Motor neuron (in vitro differentiated cells): ENCODE results near the gene ZNF512B. TPM values are rescaled to one million over a fixed set of nuclear protein-coding genes. Genes with fewer than 3 reads are reported as not detected.
"Not testable (repeated sequence)": the region's sequence is repeated elsewhere in the genome, so short reads cannot be mapped to it uniquely, and the experiment has no call there.

Experiments
- ATAC-seq, 8 experiments: fragments of 200-7000 bp; cut with Tn5 transposase; replicated peaks in 6 of 8; 2 replicates each; pipeline ENCODE4 v1.8.0; 2021; ENCODE audit warnings: mild to moderate bottlenecking in 8 of 8, moderate library complexity in 8 of 8
- H3K27ac ChIP-seq, 2 donors: fragments of 250-450 bp; sonication (Bioruptor Pico); 2 replicates each; pipeline ENCODE4 v1.9.0; 2021; ENCODE audit warnings: antibody characterized with exemption in 2 of 2, mild to moderate bottlenecking in 2 of 2, moderate library complexity in 1 of 2
- H3K4me1 ChIP-seq, 2 donors: fragments of 250-450 bp; sonication (Bioruptor Pico); replicated peaks in 1 of 2; 2 replicates each; pipeline ENCODE4 v1.6.1; 2021; ENCODE audit warnings: antibody characterized with exemption in 2 of 2, mild to moderate bottlenecking in 2 of 2, moderate library complexity in 1 of 2
- H3K4me3 ChIP-seq, 5 donors: fragments of 250-450 bp; sonication (Bioruptor Pico); 2 replicates each; pipeline ENCODE4 v1.9.0; 2021; ENCODE audit warnings: antibody characterized with exemption in 5 of 5, mild to moderate bottlenecking in 5 of 5, moderate library complexity in 4 of 5
- WGBS, 10 experiments: fragments of 450-650 bp; shearing (Covaris generic); methylation state at CpG; one replicate each; pipeline ENCODE4 v1.0.0; 2022; 5-methylcytosine and 5-hydroxymethylcytosine counted together
- in situ Hi-C, 9 experiments: fragments of 400-800 bp; cut with MboI; loops; one replicate each; pipeline ENCODE4 v1.15.0; 2021; ENCODE audit warnings: low sequenced_read_pairs in 9 of 9, low pct_unique_long_range_greater_than_20kb in 2 of 9; ENCODE audit not compliant: unreplicated experiment in 9 of 9
- total RNA-seq, 8 experiments: library from RNA; unstranded; fragments of 300-600 nt; gene quantifications; 2 replicates each; pipeline versions ENCODE4 v1.2.3 to v1.2.4, GENCODE V29; 2022

Gene ZNF512B
- total RNA-seq, 8 experiments from 2014 or later, result 9.3 to 27.9 (median 16.3) TPM

DNA sequence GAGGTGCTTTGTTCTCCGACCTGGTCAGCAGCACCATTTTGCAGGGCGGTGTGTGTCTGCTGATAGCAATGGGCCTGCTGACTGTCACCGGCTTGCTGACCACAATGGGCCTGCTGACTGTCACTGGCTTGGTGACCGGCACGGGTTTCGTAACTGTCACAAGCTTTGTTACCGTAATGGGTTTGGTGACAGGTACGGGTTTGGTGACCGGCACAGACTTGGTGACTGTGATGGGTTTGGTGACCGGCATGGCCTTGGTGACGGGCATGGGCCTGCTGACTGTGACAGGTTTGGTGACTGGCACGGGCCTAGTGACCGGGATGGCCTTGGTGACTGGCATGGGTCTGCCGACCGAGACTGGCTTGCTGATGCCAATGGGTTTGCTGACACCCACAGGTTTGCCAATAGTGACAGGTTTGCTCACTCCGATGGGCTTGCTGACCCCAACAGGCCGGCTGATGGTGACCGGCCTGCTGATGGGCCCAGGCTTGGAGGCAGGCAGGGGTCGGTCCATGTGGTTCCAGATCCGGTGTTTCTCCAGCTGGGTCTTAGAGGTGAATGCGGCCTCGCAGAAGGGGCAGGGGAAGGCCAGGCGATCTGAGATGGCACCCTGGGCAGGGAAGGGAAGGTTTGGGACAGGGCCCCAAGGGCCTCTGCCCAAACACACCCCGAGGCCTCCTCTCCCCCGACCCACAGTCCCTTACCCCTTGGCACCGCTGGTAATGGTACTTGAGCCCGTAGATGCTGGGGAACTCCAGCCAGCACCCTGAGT is 3.4 kb downstream of the ZNF512B start:
- no peak for ATAC-seq
- H3K27ac ChIP-seq, result no peak overlapping the region
- no peak overlapping the region for H3K4me3 ChIP-seq
- in situ Hi-C loops, result no loop called here
- 100% methylated on average over 1 to 2 of the region's 27 CpGs; no CpG with 5 or more reads in 7 of the 10 experiments for WGBS, 10 experiments
- peaks cover 12 to 13% of the 10 kb centered on the region in 2 donors for H3K4me1 ChIP-seq

DNA sequence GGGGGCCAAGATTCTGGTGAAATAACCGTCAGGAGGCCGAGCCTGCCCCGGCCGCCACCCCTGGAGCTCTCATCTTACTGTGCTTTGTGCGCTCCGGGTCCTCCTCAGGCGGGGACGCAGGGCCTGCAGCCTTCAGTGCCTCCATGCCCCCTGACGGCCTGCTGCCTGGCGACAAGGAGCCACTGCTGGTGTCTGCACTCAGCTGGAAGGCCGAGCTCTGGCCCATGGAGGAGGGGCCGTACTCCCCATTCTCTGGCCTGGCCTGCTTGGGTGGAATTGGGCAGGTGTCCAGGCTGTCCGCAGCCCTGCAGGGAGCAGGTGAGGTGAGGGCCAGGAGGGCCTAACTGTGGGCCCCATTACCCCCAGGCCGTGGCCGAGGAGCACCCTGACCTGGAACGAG is 5.3 kb downstream of the ZNF512B start:
- Histone ChIP-seq H3K4me3 (no peak overlapping the region), H3K27ac (no peak overlapping the region), H3K4me1 (peaks cover 7 to 8% of the 10 kb centered on the region in 2 donors)
- in situ Hi-C loops, result no loop called here
- no peak for ATAC-seq
- WGBS, 10 experiments, result 91 to 100% (median 100%) methylated on average over 1 to 4 of the region's 16 CpGs; no CpG with 5 or more reads in 6 of the 10 experiments

DNA sequence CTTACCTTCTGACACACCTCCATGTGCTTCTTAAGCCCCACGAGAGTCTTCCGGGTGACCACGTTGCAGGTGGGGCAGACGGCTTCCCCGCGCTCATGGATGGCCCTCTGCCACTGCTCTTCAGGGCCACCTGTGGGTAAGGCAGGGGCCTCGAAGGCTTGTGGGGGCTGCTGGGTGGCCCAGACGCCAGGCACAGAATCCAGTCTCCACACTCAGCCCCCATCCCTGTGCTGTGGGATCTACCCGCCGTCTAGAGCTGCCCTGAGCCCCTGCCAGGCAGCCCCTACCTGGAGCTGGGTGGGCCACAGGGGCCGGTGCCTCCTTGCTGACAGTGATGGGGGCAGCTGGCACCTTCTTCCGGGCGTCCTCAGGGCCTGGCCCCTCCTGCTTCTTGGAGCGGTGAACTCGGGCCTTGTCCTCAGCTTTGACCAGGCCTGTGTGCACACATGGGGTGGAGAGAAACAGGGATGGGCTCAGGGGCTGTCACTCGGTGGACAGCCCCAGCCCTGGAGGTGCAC is 5.9 kb downstream of the ZNF512B start:
- no peak for ATAC-seq
- WGBS, 10 experiments, result 20 to 100% (median 84%) methylated on average over 1 to 5 of the region's 16 CpGs; no CpG with 5 or more reads in 6 of the 10 experiments
- Histone ChIP-seq H3K4me1 (peaks cover 6 to 8% of the 10 kb centered on the region in 2 donors), H3K27ac (no peak overlapping the region), H3K4me3 (no peak overlapping the region)
- in situ Hi-C loops, result no loop called here

DNA sequence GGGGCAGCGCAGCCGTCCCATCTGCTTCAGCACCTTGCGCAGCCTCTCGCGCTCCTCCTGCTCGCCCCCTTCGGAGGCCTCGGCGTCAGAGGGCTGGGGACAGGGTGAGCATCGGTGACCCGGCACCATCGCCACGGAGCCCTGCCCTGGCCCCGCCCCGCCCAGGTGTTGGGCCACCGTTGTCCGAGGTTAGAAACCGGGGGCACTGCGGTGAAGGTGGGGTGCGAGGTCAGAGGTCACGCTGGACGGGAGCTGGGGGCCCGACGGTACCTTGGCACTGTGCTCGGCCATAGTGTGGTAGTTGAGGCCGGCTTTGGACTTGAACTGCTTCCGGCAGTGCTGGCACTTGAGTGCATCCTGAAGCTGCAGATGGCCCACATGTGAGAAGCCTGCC is 6.4 kb downstream of the ZNF512B start:
- H3K4me1 ChIP-seq, result peaks cover under 1 to 3% of the 10 kb centered on the region in 2 donors
- ATAC-seq, result peak in 2 of 8 experiments; percentile 1 to 11
- in situ Hi-C loops, result no loop called here
- no peak overlapping the region for H3K27ac ChIP-seq
- H3K4me3 ChIP-seq, result no peak overlapping the region
- WGBS, 10 experiments, result 83% methylated on average over 7 of the region's 27 CpGs; no CpG with 5 or more reads in 9 of the 10 experiments

DNA sequence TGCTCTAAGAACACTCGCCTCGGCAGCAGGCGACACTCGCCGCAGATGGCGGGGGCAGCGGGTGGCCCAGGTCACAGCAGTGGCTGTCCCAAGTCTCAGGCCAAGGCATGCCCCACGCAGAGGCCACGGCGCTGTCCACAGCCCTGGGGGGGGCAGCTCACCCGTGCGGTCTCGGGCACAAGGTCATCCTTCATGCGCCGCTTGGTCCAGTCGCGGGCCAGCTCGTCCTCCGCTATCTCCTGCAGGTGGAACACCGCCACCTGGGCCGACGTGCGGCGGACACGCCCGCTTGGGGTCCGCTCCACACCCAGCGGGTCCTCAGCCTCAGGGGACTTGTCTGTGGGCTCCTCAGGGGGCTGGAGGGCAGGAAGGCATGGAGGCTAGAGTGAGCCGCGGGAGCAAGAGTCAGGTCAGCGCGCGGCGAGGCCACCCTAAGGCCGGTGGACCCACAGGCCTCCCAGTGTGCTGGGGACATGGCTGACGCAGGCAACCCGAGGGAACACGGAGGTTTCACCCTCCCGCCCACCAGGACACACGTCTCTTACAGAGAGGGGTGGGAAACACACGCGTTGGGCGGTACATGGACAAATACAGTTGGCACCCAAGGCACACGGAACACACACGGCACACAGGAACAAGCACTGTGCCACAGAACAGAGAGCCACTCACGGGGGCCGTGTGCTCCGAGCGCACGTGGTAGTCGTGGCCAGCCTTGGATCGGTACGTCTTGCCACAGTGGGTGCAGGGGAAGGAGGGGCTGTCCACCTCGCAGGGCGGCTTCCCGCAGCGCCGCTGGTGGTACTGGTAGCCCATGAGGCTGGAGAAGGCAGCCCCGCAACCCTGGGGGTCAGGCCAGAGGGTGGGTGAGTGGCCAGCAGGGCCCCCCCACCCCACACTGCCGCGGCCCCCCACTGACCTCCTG is 7.0 kb downstream of the ZNF512B start:
- ATAC-seq, result peak in 3 of 8 experiments; percentile 5 to 11 (median 8)
- no peak overlapping the region for H3K27ac ChIP-seq
- H3K4me3 ChIP-seq, result no peak overlapping the region
- peaks cover 0 to 4% of the 10 kb centered on the region in 2 donors for H3K4me1 ChIP-seq
- in situ Hi-C loops, result no loop called here
- 80 to 100% (median 94%) methylated on average over 1 to 29 of the region's 61 CpGs; no CpG with 5 or more reads in 6 of the 10 experiments for WGBS, 10 experiments

DNA sequence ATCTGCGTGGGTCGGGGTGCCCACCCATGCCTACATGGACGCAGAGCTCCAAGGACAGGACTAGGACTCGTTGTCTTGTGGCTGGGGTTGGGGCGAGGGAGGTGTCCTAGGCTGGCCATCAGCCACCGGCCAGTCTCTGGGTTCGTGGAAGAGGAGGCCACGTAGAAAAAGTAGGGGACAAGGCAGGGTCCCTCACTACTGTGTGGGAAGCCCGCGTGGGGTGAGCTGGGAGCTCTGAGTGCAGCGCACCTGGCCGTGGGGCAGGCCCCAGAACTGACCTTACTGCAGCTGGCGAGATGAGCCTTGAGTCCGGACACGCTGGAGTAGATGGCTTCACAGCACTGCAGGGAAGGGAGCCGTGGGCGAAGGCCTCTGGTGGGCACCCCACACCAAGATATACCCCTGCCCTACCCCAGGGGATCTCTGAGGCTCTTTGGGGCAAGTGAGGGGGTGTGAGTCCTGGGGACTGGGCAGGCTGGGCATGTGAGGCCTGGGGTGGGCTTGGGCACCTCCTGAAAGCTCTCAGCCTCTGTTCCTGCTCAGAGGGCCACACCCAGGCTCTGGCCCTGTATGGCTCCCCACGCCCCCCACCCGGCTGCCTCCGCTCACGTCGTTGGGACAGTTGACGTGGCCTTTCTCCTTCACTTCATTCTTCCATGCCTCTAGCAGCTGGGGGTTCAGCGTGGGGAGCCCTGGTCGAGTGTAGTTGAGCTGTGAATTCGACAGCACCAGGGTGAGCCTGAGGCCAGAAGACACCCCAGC is 7.9 kb downstream of the ZNF512B start:
- WGBS, 10 experiments, result 80 to 100% (median 80%) methylated on average over 1 to 5 of the region's 26 CpGs; no CpG with 5 or more reads in 5 of the 10 experiments
- in situ Hi-C loops, result no loop called here
- ATAC-seq, result no peak

DNA sequence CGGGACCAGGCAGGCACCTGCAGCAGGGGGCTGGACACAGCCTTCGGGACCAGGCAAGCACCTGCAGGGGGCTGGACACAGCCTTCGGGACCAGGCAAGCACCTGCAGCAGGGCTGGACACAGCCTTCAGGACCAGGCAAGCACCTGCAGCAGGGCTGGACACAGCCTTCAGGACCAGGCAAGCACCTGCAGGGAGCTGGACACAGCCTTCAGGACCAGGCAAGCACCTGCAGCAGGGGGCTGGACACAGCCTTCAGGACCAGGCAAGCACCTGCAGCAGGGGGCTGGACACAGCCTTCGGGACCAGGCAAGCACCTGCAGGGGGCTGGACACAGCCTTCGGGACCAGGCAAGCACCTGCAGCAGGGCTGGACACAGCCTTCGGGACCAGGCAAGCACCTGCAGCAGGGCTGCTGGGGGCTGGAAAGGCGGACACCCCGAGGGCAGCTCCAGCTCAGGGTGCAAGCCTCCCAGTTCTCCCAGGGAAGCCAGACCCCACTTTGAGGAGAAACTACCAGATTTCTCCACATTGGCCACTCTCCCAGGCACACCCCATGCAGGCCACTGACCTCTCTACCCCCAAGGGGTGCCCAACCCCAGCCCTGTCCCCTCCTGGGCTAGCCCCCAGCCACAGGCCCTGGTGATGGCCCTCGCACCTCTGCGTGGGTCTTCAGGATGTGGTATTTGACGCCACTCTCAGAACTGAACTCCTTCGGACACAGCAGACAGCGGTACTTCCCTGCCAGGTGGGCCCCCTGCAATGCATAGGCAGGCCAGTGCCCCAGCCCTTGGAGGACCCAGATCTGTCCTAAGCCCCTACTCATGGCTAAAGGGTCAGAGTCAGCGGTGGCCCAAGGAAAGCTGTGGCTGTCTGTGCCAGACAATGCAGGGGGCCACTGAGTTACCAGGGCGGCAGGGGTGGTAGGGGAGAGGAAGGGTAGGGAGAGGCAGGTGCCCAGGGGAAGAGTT is 8.8 kb downstream of the ZNF512B start:
- WGBS, 10 experiments, result 80 to 100% methylated on average over 1 to 2 of the region's 15 CpGs; no CpG with 5 or more reads in 8 of the 10 experiments
- ATAC-seq, H3K4me3 ChIP-seq, H3K27ac ChIP-seq, in situ Hi-C loops: not testable (repeated sequence)
- H3K4me1 ChIP-seq, result peaks cover 8 to 16% of the 10 kb centered on the region in 2 donors

More for the DNA sequence above, 7.9 kb downstream of the ZNF512B start:
- no peak overlapping the region for H3K4me3 ChIP-seq
- no peak overlapping the region for H3K27ac ChIP-seq
- H3K4me1 ChIP-seq, result peaks cover 8 to 12% of the 10 kb centered on the region in 2 donors

DNA sequence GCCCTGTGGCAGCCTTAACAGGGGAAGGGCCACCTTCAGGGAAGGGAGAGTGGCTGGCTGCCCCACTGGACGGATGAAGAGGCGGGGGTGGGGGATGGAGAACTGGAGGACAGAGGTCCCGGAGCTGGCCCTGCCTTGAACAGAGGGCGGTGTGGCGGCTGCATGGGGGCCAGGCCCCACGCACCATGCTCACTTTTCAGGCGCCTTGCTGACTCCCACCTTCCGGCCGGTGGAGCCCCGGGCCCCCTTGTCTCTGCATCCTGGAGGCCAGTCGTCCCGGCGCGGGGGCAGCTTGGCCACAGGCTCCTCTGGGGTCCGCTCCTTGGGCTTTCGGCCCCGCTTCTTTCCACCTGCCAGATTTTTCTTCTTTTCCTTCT is 10.0 kb downstream of the ZNF512B start:
- Histone ChIP-seq H3K4me1 (peaks cover 12 to 20% of the 10 kb centered on the region in 2 donors), H3K27ac (no peak overlapping the region), H3K4me3 (no peak overlapping the region)
- 80 to 100% (median 90%) methylated on average over 1 to 11 of the region's 17 CpGs; no CpG with 5 or more reads in 5 of the 10 experiments for WGBS, 10 experiments
- no peak for ATAC-seq
- in situ Hi-C loops, result no loop called here

DNA sequence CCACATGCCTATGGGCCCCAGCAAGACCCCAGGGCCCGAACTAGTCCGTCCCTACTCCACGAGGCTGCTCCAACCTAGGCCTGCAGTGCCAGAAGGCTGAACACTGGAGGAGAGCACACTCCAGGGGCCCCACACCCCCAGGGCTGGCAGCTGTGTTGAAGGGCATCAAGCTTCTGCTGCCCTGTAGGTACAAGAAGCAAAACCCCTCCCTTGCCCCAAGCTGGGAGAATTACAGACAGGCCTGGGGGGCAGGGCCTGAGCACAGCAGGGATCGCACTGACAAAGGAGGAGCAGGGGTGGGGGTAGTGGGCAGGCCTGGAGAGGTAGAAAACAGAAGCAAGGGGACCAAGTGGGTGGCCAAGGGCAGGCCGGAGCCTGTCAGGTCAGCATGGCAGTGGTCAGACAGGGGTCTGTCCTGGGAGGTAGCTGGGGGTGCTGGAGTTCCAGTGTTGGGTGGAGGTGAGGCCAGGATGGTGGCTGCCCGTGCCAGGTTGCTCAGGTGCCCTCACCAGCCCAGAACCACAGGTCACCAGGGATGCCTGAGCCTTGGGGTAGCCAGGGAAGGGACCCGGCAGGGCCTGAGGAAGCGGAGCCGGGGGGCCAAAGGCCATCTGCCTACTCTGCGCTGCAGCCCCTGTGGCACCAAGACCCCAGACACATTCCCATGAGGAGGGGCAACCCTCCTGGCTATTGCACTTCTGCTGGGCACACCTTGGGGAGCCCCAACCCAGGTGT is 10.6 kb downstream of the ZNF512B start:
- no peak for ATAC-seq
- peaks cover 18 to 26% of the 10 kb centered on the region in 2 donors for H3K4me1 ChIP-seq
- H3K4me3 ChIP-seq, result no peak overlapping the region
- H3K27ac ChIP-seq, result no peak overlapping the region
- in situ Hi-C loops, result no loop called here
- WGBS, 10 experiments, result 60 to 96% (median 65%) methylated on average over 2 to 4 of the region's 10 CpGs; no CpG with 5 or more reads in 7 of the 10 experiments

DNA sequence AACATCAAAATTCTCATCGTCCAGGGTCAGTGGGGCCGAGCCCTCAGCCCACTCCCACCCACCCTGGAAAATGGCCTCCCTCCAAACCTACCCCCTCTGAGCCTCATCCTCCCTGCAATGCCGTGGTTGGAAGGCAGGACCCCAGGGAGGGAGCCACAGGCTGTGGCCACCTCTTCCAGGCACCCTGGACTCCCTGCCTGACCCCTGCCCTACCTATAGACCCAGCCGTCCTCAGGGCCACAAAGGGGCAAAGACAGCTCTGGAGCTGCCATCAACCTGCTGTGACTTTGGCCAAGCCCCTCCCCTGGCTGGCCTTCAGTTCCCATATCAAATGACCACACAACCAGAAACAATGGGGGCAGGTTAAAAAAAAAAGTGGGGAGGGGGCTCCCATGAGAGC is 11.3 kb downstream of the ZNF512B start:
- WGBS, 10 experiments, result no CpG with 5 or more reads among the region's 4 CpGs
- Histone ChIP-seq H3K4me1 (peaks cover 19 to 31% of the 10 kb centered on the region in 2 donors), H3K4me3 (no peak overlapping the region), H3K27ac (no peak overlapping the region)
- no peak for ATAC-seq
- in situ Hi-C loops, result no loop called here
